Spleen (tissue), 7 donors: ENCODE results near the gene ECD.
A peak's percentile ranks its signal among the peaks of the same experiment; 100 is the strongest.

Experiments
- CTCF ChIP-seq, 11 experiments: fragments of 200-600 bp in 7 of 11; fragments of 450-650 bp in 4 of 11; sonication (generic) in 4 of 11; IDR thresholded peaks in 8 of 11; conservative IDR thresholded peaks in 3 of 11; 1 replicate in 7 of 11; 2 replicates in 4 of 11; pipeline versions ENCODE4 v1.4.0 to v1.8.0; 2016 to 2021; ENCODE audit warnings: antibody characterized with exemption in 11 of 11, inconsistent platforms in 4 of 11, mild to moderate bottlenecking in 1 of 11
- POLR2A ChIP-seq, 3 donors: fragments of 450-650 bp; IDR thresholded peaks; one replicate each; pipeline ENCODE4 v1.5.1; 2017; ENCODE audit warnings: antibody characterized with exemption in 3 of 3, mild to moderate bottlenecking in 1 of 3
- POLR2AphosphoS5 ChIP-seq, 3 donors: sonication (generic); formaldehyde crosslinking; IDR thresholded peaks; one replicate each; pipeline ENCODE4 v1.5.1; 2017; ENCODE audit warnings: antibody characterized with exemption in 3 of 3
- donor health status: DM: no; HTN: no; CAD: no; lungs with moderate emphysema.
- donor health status: DM: no; HTN: no; CAD: no.
- donor health status: DM: no; HTN: no; CAD: no.

- no peak for TF ChIP-seq CTCF (IDR thresholded peaks at IDR 0.05 in 8 of 11, conservative IDR thresholded peaks at IDR 0.05 in 3 of 11)
- TF ChIP-seq POLR2A (IDR thresholded peaks at IDR 0.05): peak in 1 of 3 donors; percentile 19
- TF ChIP-seq POLR2AphosphoS5 (IDR thresholded peaks at IDR 0.05): no peak
Measured at GRCh38 chr10:73095481-73096021, 72.3 kb downstream of the ECD start.
